ENCODE data around the gene C2orf42. TPM values are rescaled to one million over a fixed set of nuclear protein-coding genes. Genes with fewer than 3 reads are reported as not detected.

The C2orf42 gene
- total RNA-seq, 1 donor from 2014 or later: 9.5 TPM

GRCh38 chr2:70144443-70145143, 46.2 kb downstream of the C2orf42 start:
- Histone ChIP-seq H3K27ac (no peak overlapping the region), H3K4me3 (no peak overlapping the region), H3K4me1 (peaks cover 5 to 8% of the 10 kb centered on the region in 2 donors), H3K36me3 (peaks cover 0 to 6% of the 10 kb centered on the region in 2 donors), H3K27me3 (no peaks in the 10 kb centered on the region), H3K9me3 (no peaks in the 10 kb centered on the region)
- no peak for DNase-seq (ENCODE audit: low spot score in 2 of 2)
- intact Hi-C loops (cut with DNase I): loop anchor here (5.0 kb wide), 1 partner anchor 112 kb away; no protein-coding TSS in a partner anchor
- TF ChIP-seq CTCF (IDR thresholded peaks at IDR 0.05): no peak

- Histone ChIP-seq H3K9me3 (no peaks in the 10 kb centered on the region), H3K27me3 (no peaks in the 10 kb centered on the region), H3K27ac (peak overlapping the region; percentile 89 to 92), H3K36me3 (no peaks in the 10 kb centered on the region), H3K4me3 (peak overlapping the region; percentile 42 to 60), H3K4me1 (peaks cover 5 to 8% of the 10 kb centered on the region in 2 donors)
- TF ChIP-seq CTCF (IDR thresholded peaks at IDR 0.05): no peak
- peak in 1 of 2 donors; percentile 75 for DNase-seq (ENCODE audit: low spot score in 2 of 2)
- intact Hi-C loops (cut with DNase I): loop anchor here (5.0 kb wide), 1 partner anchor 111 kb away; no protein-coding TSS in a partner anchor
Observed at GRCh38 chr2:70143314-70144150, 47.3 kb downstream of the C2orf42 start.

DNA sequence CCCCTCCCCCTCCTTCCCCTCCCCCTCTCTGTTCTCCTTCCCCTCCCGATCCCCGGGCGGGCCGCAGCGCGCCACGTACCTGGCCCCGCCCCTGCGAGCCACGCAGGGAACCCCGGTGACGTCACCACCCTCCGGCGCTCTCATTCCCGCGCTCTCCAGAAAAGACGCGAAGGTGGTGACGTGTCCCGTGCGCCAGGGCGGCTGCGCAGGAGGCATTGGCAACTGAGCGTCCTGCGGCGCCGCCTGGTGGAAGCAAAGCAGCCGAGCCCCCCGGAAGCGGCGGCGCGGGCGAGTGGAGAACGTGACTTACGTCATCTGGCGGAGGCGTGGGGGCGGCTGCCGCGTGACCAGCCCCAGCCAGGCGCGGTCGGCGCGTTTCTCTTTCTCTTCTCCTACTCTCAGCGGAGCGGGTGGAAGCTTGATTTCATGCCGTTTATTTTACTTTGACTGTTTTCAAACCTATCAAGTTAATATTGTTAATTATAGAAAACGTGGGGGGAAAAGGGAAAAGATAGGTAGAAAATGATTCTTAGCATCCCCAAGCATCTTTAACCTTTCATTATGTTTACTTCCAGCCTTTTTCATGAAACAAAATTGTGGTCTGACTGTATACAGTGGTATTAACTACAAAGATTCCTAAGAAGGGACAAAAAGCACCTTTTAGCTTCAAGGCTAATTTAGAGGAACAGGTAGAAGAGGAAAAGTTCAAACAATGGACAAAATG, 48.1 kb downstream of the C2orf42 start:
- H3K9me3 ChIP-seq: no peaks in the 10 kb centered on the region
- H3K4me3 ChIP-seq: peak overlapping the region; percentile 42 to 66
- H3K36me3 ChIP-seq: no peaks in the 10 kb centered on the region
- H3K27ac ChIP-seq: peak overlapping the region; percentile 93 to 98
- no peaks in the 10 kb centered on the region for H3K27me3 ChIP-seq
- peak; percentile 97 to 100 for DNase-seq (ENCODE audit: low spot score in 2 of 2)
- peaks cover 5 to 8% of the 10 kb centered on the region in 2 donors for H3K4me1 ChIP-seq
- peak; percentile 90 to 100 (median 94) for TF ChIP-seq CTCF (IDR thresholded peaks at IDR 0.05)
- intact Hi-C loops (cut with DNase I): loop anchor here (1.0 to 5.0 kb wide), 7 partner anchors 18 to 313 kb away; partner anchors contain the start of genes GMCL1 and PCBP1

DNA sequence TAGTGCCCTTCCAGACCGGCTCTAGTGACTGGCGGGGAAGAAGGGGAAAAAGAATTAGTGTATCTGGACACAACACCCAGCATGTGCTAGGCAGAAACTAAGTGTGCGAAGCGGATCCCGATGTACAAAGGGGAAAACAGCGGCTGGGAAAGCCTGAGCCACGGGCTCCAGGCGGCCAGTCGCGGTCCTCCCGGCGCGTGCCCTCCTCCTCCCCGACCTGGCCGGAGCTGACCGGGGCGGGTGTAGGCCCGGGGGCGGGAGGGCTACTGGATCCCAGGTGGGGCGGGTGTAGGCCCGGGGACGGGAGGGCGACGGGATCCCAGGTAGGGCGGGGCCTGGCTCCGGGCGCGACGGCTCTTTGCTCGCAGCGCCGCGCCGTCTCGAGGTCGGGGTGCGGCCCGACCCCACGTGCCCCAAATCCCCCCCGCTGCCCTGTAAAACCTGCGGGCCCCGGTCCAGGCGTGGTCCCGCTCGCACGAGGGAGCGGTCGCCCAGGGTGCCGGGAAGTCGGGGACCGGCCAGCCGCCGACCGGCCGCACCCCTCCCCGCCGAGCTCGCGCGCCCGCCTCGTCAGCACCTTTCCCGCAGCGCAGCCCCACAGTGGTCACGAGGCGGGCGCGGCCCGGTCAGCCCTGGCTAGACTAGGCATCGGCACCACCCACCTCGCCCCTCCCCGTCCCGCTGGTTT, 48.8 kb downstream of the C2orf42 start:
- peak overlapping the region; percentile 93 to 98 for H3K27ac ChIP-seq
- H3K27me3 ChIP-seq: no peaks in the 10 kb centered on the region
- intact Hi-C loops (cut with DNase I): loop anchor here (1.0 to 5.0 kb wide), 7 partner anchors 18 to 313 kb away; partner anchors contain the start of genes GMCL1 and PCBP1
- peak overlapping the region; percentile 66 to 72 for H3K4me3 ChIP-seq
- TF ChIP-seq CTCF (IDR thresholded peaks at IDR 0.05): no peak
- H3K4me1 ChIP-seq: peaks cover 5 to 8% of the 10 kb centered on the region in 2 donors
- H3K9me3 ChIP-seq: no peaks in the 10 kb centered on the region
- DNase-seq (ENCODE audit: low spot score in 2 of 2): no peak
- no peaks in the 10 kb centered on the region for H3K36me3 ChIP-seq
